Measurements from ENCODE around the gene CDC6. TPM values are rescaled to one million over a fixed set of nuclear protein-coding genes. Genes with fewer than 3 reads are reported as not detected.

The CDC6 gene
- total and polyA plus RNA-seq, 2 donors (not counting 1 experiment from before 2014, with no cell fraction given), result 0.69 to 2.2 TPM

GRCh38 chr17:40311575-40311974 lies 23.9 kb downstream of the CDC6 start:
- no peak overlapping the region for H3K4me3 ChIP-seq (ENCODE audit: control extremely low read depth in 1 of 5, extremely low read depth in 1 of 5, insufficient read depth in 1 of 5, low read depth in 2 of 5, low read length in 4 of 5)
- no peaks in the 10 kb centered on the region for H3K27me3 Mint-ChIP-seq
- H3K4me2 ChIP-seq (replicated peaks; ENCODE audit: low read depth, low read length, poor library complexity, severe bottlenecking), result peak overlapping the region; percentile 45
- ChIA-PET CTCF (interaction anchor here (0.5 to 30.5 kb wide), 9 partner anchors 8 to 1338 kb away, joined by 3 to 871 read pairs (median 4); partner anchors contain the start of genes CASC3 and GJD3), POLR2A (interaction anchor here (0.5 to 1.4 kb wide), 2 partner anchors 36 to 1412 kb away, joined by 3 to 7 read pairs; no protein-coding TSS in a partner anchor)
- no peak overlapping the region for H3K9ac ChIP-seq (ENCODE audit: low read length)
- intact Hi-C loops (cut with micrococcal nuclease), result no loop called here
- H3K9me3 ChIP-seq (ENCODE audit: control extremely low read depth in 1 of 3, control insufficient read depth in 2 of 3, insufficient read depth in 1 of 3, low read length in 2 of 3), result no peaks in the 10 kb centered on the region
- TF ChIP-seq CTCF (IDR thresholded peaks at IDR 0.05) (no peak), EZH2 (IDR thresholded peaks at IDR 0.05; ENCODE audit: borderline replicate concordance, insufficient read depth, low read depth, low read length, poor library complexity, severe bottlenecking) (no peak)
- peak overlapping the region; percentile 41 for H3K27ac Mint-ChIP-seq
- H3K79me2 ChIP-seq (ENCODE audit: control insufficient read depth, insufficient read depth, low read length), result peaks cover 6% of the 10 kb centered on the region
- H3K27me3 ChIP-seq (replicated peaks in 1 of 4; ENCODE audit: control extremely low read depth in 1 of 4, control insufficient read depth in 3 of 4, insufficient read depth in 4 of 4, low read length in 3 of 4), result no peaks in the 10 kb centered on the region
- H2AFZ ChIP-seq (ENCODE audit: insufficient read depth, low read depth, low read length, poor library complexity, severe bottlenecking), result no peak overlapping the region
- peak overlapping the region; percentile 23 for H3K4me3 Mint-ChIP-seq
- H3K4me1 ChIP-seq (ENCODE audit: control insufficient read depth in 2 of 2, insufficient read depth in 2 of 2, low read length in 2 of 2), result peaks cover 55 to 67% of the 10 kb centered on the region in 2 donors
- no peak overlapping the region for H3K27ac ChIP-seq (ENCODE audit: low read length in 2 of 2)
- H3K36me3 ChIP-seq (replicated peaks in 1 of 2; ENCODE audit: control extremely low read depth in 1 of 2, control insufficient read depth in 1 of 2, extremely low read depth in 1 of 2, insufficient read depth in 2 of 2, low read length in 1 of 2), result no peaks in the 10 kb centered on the region
- H3K4me1 Mint-ChIP-seq, result peaks cover 28% of the 10 kb centered on the region
- no peaks in the 10 kb centered on the region for H3K9me3 Mint-ChIP-seq (ENCODE audit: insufficient read depth)
- H4K20me1 ChIP-seq (ENCODE audit: control insufficient read depth, insufficient read depth, low read length, poor library complexity, severe bottlenecking), result no peaks in the 10 kb centered on the region
- no CpG with 5 or more reads among the region's 2 CpGs for WGBS (ENCODE audit: insufficient coverage)
- no peak for DNase-seq
- no peak for ATAC-seq (ENCODE audit: low read depth)

GRCh38 chr17:40312131-40312731 lies 24.6 kb downstream of the CDC6 start:
- H3K27ac Mint-ChIP-seq, result no peak overlapping the region
- H3K4me1 Mint-ChIP-seq, result peaks cover 30% of the 10 kb centered on the region

More at GRCh38 chr17:40312131-40312731, 24.6 kb downstream of the CDC6 start:
- ChIA-PET CTCF (interaction anchor here (1.0 to 30.5 kb wide), 5 partner anchors 9 to 172 kb away, joined by 3 to 871 read pairs (median 5); partner anchors contain the start of genes CASC3 and GJD3), POLR2A (interaction anchor here (1.4 kb wide), 1 partner anchor 36 kb away, joined by 3 read pairs; no protein-coding TSS in a partner anchor)
- Histone ChIP-seq H3K4me1 (ENCODE audit: control insufficient read depth in 2 of 2, insufficient read depth in 2 of 2, low read length in 2 of 2) (peaks cover 59 to 72% of the 10 kb centered on the region in 2 donors), H3K4me3 (ENCODE audit: control extremely low read depth in 1 of 5, extremely low read depth in 1 of 5, insufficient read depth in 1 of 5, low read depth in 2 of 5, low read length in 4 of 5) (no peak overlapping the region), H3K27ac (ENCODE audit: low read length in 2 of 2) (no peak overlapping the region), H3K36me3 (replicated peaks in 1 of 2; ENCODE audit: control extremely low read depth in 1 of 2, control insufficient read depth in 1 of 2, extremely low read depth in 1 of 2, insufficient read depth in 2 of 2, low read length in 1 of 2) (no peaks in the 10 kb centered on the region), H3K79me2 (ENCODE audit: control insufficient read depth, insufficient read depth, low read length) (peaks cover 12% of the 10 kb centered on the region), H3K27me3 (replicated peaks in 1 of 4; ENCODE audit: control extremely low read depth in 1 of 4, control insufficient read depth in 3 of 4, insufficient read depth in 4 of 4, low read length in 3 of 4) (no peaks in the 10 kb centered on the region), H2AFZ (ENCODE audit: insufficient read depth, low read depth, low read length, poor library complexity, severe bottlenecking) (no peak overlapping the region), H3K9me3 (ENCODE audit: control extremely low read depth in 1 of 3, control insufficient read depth in 2 of 3, insufficient read depth in 1 of 3, low read length in 2 of 3) (no peaks in the 10 kb centered on the region), H3K4me2 (replicated peaks; ENCODE audit: low read depth, low read length, poor library complexity, severe bottlenecking) (peak overlapping the region; percentile 45), H4K20me1 (ENCODE audit: control insufficient read depth, insufficient read depth, low read length, poor library complexity, severe bottlenecking) (no peaks in the 10 kb centered on the region), H3K9ac (ENCODE audit: low read length) (no peak overlapping the region)
- no peaks in the 10 kb centered on the region for H3K9me3 Mint-ChIP-seq (ENCODE audit: insufficient read depth)
- no peaks in the 10 kb centered on the region for H3K27me3 Mint-ChIP-seq
- intact Hi-C loops (cut with micrococcal nuclease), result no loop called here
- WGBS (ENCODE audit: insufficient coverage), result 44% methylated on average over 7 of the region's 7 CpGs
- DNase-seq (no peak), ATAC-seq (ENCODE audit: low read depth) (no peak)
- TF ChIP-seq CTCF (IDR thresholded peaks at IDR 0.05), result no peak
- TF ChIP-seq EZH2 (IDR thresholded peaks at IDR 0.05; ENCODE audit: borderline replicate concordance, insufficient read depth, low read depth, low read length, poor library complexity, severe bottlenecking), result no peak
- peak overlapping the region; percentile 10 for H3K4me3 Mint-ChIP-seq

All from B cell (primary cell).